ENCODE results near the gene TOMM6. TPM values are rescaled to one million over a fixed set of nuclear protein-coding genes. Genes with fewer than 3 reads are reported as not detected.

TOMM6 gene
- polyA plus RNA-seq, 12 donors: 130 to 199 (median 175) TPM; not detected in 1

DNA sequence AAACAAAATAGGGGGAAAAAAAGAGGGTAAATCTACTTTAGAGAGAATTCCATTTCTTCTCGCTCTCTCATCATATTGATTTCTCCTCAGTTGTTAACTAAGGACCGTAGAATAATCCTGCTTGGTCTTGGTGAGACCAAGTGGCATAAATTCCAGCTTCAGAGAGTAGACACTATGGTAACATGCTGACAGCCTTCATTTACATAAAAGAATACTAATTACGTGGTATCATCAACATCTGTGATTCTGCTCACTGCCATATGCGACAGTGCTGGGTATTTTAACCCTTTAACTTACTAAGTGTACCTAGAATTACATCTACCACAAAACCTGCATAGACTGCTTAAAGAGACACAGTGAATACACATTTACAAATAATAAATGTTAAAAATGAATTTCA, 27.1 kb downstream of the TOMM6 start:
- DNase-seq: no peak

DNA sequence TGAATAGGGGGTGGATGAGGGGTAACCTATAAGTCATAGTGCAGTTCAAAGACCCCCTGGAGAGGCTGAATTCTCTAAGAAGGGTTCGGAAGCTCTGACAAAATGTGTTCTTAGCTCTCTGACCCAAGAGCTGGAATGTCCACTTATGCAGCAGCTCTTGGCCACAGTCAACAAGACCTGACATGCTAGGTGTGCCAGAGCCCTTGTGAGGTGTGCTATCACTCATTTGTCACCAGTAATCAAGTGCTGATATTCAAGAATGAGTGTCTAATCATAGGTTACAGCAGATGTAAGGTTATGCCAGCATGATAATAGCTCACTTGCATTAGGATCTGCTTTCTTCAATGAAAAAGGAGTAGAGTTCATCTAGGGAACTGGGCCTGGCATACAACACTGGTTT, 28.1 kb downstream of the TOMM6 start:
- DNase-seq: no peak

DNA sequence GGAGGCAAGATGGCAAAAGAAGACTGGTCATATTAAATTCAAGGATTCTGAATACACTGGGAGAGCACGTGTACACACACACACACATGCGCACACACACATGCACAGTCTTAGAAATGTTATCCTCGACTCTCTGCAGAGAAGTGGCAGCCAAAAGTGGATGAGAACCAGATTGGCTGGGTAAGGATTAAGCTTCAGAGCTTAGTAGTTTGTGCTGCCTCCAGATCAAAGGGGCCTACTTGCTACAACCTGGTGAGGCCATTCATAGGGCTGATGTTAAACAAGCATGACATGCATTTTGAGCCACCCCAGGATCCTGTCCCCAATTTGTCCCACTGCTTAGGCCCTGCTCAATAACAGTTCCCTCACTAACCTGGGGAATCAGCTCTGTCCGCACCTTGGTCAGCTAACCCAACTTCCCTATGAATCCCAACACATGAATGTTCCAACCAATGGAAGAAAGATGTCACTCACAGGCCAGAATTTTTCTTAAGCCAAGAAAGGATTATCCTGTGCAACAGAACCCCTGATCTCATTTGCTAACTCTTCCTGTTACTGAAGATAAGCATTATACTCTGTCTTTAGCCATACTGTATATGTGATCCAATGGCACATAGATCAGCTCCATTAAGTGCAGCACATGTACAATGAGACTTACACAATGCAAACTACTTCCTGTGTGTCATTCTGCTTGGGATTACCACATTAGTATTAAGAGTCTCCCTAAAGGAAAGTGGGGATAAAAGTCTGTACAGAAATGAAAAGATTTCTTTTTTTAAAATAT, 31.0 kb downstream of the TOMM6 start:
- no peak for DNase-seq

DNA sequence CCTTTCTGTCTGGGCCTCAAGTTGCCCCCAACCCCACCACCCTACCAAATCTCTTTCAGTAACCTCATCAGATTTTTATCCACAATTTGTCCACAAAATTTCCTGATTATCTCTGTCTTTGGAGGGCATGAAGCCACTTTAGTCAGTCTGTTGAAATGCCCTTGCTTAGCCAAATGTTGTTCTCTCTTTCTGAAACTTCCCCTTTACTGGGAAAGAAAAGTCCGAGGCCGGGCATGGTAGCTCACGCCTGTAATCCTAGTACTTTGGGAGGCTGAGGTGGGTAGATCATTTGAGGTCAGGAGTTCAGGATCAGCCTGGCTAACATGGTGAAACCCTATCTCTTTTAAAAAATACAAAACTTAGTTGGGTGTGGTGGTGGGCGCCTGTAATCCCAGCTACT, 33.8 kb downstream of the TOMM6 start:
- DNase-seq: no peak

DNA sequence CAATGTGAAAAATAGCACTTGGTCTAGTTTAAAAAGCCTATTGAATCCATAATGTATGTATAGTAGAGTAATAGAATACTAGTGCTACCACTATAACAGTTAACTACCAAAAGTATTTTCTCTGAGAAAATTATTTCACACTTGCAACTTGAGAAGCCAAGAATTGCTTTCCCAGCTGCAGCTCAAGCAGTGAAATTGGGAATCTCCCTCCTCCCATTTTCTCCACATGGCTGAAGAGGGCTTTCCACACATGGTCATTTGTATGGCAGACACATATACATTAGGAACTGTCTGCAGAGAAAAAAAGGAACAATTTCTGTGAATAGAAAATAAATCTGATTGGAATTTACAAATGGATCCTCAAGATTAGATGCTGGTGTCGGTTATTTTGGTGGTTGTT, 34.5 kb downstream of the TOMM6 start:
- no peak for DNase-seq

DNA sequence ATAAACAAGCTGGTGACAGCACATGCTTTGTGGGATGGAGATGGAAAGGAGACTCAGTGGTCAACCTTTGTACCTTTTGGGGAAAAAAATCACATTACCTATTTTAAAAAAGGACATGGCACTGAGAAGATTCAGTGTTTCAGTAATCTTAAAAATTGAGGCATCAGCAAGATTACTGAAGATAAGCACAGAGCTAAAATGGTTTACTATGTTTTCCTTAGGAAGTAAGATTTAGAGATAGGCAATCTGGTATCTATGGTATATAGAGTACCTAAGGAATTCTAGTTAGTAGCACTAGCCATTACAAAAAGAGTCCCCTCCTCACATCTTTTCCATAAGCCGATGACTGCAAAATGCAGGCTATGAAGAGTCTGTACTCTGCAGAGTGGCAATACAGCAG, 35.7 kb downstream of the TOMM6 start:
- no peak for DNase-seq

DNA sequence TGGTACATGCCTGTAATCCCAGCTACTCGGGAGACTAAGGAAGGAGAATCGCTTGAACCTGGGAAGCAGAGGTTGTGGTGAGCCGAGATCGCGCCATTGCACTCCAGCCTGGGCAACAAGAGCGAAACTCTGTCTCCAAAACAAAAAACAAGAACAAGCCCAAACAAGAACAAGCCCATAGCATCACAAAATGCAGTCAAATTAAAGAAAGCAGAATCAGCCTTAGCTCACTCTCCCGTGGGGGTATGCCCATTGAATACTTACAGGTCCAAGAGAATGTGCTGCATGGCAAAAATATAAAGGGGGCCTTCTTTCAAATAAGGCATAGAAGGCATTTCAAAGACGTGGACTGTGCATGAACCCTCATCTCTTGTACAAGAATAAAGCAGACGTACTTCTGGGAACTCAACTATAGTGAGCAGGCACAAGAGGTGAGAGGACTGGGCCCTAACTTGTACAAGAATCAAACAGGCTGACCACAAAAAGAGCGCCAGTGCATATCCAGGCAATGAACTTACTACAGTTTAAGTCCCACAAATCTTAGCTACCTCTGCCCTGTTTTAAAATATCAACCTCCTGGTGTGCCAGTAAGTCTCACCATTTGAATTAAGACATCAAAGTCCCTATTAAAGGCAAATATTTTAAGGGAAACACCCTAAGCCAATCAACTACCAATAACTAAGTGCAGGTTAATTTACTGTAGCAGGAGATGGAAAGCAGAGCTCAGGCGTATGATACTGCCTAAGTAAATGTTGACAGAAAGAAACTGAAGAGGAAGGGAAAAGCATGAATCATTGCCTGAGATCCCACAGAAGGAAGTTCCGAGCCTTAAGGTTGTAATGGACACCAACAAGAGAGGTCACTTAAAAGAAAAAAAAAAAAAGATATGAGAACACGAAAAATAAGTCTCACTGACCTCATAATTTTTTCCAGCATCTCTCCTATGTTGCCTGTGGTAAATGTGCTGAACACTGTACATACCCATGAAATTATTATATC, 37.4 kb downstream of the TOMM6 start:
- DNase-seq: no peak

DNA sequence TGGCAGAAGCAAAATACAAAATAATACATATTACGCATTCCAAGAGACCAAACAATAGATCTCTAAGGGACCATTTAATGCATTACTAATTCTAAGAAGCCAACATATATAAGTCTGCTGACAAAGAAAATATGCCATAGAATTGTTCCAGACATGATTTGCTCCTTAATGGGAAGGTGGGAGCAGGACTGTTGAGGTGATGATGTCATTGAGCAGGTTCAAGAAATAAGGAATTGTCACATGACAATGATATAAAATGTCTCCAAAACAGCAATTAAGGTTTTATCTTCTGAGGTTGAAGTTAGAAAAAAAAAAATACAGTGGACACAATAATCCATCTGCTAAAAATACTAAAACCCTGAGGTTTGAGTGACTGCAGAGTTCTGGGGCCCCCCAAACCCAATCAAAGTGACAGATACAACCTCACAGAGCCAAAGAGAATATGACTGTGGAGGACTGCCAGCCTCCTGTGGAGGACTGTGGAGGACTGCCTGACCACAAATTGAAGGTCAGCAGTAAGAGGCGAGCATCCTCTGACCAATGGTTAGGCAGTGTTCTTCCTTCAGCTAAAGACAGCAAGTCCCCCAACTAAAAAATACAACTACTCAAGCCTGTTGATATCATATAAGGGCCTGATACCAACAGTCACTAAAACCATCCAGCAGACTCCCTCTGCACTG, 39.0 kb downstream of the TOMM6 start:
- no peak for DNase-seq

DNA sequence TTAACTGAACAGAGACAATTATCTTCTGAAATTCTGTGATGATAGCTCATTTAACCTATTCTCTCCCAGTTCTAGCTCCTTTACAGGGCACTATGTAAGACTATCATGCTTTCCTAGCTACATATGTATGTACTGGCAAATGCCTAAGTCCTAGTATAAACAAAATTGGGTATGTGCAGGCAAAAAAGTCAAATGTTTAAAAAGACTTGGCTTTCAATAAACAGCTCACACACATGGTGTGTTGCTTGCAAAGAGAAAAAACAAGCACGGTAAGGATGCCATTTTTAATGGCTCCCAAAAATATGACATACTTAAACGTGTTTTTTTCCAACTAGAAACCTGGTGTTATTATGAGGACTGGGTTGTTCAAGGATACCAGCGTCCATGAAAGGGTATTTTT, 44.8 kb downstream of the TOMM6 start:
- DNase-seq: no peak

DNA sequence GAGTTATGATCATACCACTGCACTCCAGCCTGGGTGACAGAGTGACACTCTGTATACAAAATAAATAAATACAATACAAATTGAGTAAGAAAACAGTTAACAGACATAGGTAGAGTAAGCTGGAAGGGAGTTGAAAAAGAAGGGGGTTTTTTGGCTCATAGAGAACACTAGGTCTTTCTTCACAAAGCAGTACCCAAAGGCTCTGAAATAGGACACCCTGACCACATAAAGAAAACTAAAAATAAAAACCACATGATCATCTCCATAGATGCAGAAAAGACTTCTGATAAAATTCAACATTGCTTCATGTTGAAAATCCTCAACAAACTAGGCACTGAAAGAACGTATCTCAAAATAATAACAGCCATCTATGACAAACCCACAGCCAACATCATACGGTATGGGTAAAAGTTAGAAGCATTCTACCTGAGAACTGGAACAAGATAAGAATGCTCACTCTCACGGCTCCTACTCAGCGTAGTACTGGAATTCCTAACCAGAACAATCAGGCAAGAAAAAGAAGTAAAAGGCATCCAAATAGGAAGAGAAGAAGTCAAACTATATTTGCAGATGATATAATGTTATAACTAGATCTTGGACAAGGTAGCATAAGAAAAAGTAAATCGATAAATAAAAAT, 48.6 kb downstream of the TOMM6 start:
- DNase-seq: no peak

DNA sequence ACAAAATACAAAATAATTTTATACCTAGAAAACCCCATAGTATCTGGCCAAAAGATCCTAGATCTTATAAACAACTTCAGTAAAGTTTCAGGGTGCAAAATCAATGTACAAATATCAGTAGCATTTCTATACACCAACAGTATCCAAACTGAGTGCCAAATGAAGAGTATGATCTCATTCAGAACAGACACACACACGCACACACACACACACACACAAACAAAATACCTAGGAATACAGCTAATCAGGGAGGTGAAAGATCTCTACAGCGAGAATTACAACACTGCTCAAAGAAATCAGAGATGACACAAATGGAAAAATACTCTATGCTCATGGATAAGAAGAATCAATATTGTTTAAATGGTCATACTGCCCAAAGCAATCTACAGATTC, 49.2 kb downstream of the TOMM6 start:
- no peak for DNase-seq

Other genes with a start within 250 kb of the TOMM6 start
- gene FOXP4, start 241.3 kb upstream of the TOMM6 start, polyA plus RNA-seq (ENCODE audit: insufficient read length in 12 of 12): 10 to 100 TPM in 8 of 12 donors, 1 to 10 TPM in 3, not detected in 1; 9.1 to 30.8 (median 12.4) TPM
- gene MDFI, start 149.2 kb upstream of the TOMM6 start, polyA plus RNA-seq (ENCODE audit: insufficient read length in 12 of 12): 10 to 100 TPM in 11 of 12 donors, not detected in 1; 29.6 to 84.0 (median 43.2) TPM
- 10 to 100 TPM in 1 of 12 donors, 1 to 10 TPM in 10, not detected in 1; 3.7 to 27.9 (median 6.0) TPM for gene TFEB, start 52.1 kb upstream of the TOMM6 start, polyA plus RNA-seq (ENCODE audit: insufficient read length in 12 of 12)
- gene PGC, start 40.3 kb upstream of the TOMM6 start, polyA plus RNA-seq (ENCODE audit: insufficient read length in 12 of 12): not detected
- gene FRS3, start 7.8 kb upstream of the TOMM6 start, polyA plus RNA-seq (ENCODE audit: insufficient read length in 12 of 12): 10 to 100 TPM in 1 of 12 donors, 1 to 10 TPM in 10, not detected in 1; 5.7 to 11.9 (median 6.6) TPM
- gene PRICKLE4, start 6.9 kb upstream of the TOMM6 start, polyA plus RNA-seq (ENCODE audit: insufficient read length in 12 of 12): 1 to 10 TPM in 10 of 12 donors, not detected in 2; 1.2 to 6.9 (median 2.5) TPM
- gene USP49, start 107.7 kb downstream of the TOMM6 start, polyA plus RNA-seq (ENCODE audit: insufficient read length in 12 of 12): 10 to 100 TPM in 1 of 12 donors, 1 to 10 TPM in 10, not detected in 1; 4.2 to 10.3 (median 5.1) TPM
- gene MED20, start 133.4 kb downstream of the TOMM6 start, polyA plus RNA-seq (ENCODE audit: insufficient read length in 12 of 12): 10 to 100 TPM in 11 of 12 donors, not detected in 1; 15.6 to 22.6 (median 19.7) TPM
- gene BYSL, start 133.8 kb downstream of the TOMM6 start, polyA plus RNA-seq (ENCODE audit: insufficient read length in 12 of 12): 10 to 100 TPM in 10 of 12 donors, not detected in 2; 21.7 to 35.4 (median 32.0) TPM
- gene CCND3, start 154.1 kb downstream of the TOMM6 start, polyA plus RNA-seq (ENCODE audit: insufficient read length in 12 of 12): 10 to 100 TPM in 11 of 12 donors, not detected in 1; 58.5 to 82.8 (median 68.1) TPM

Data from muscle of arm (tissue), 12 donors.